RWPE2 (cell line): Measurements from ENCODE around the gene WNT9A.

Experiments
- ATAC-seq: fragments of 200-7000 bp; cut with Tn5 transposase; 3 replicates; pipeline ENCODE4 v1.9.1; 2021; ENCODE audit warnings: low read depth
- DNase-seq: peaks from one replicate; pipeline ENCODE4 v3.0.0-alpha.2; 2020; ENCODE audit warnings: low spot score
- H3K27ac ChIP-seq: fragments of 450-650 bp; 2 replicates; pipeline ENCODE4 v1.5.1; 2017; ENCODE audit warnings: mild to moderate bottlenecking; ENCODE audit not compliant: poor library complexity, severe bottlenecking
- H3K27me3 ChIP-seq: fragments of 250-450 bp; sonication (Bioruptor Pico); 2 replicates; pipeline ENCODE4 v1.5.1; 2021; ENCODE audit warnings: mild to moderate bottlenecking, moderate library complexity; ENCODE audit not compliant: insufficient read depth, poor library complexity, severe bottlenecking
- H3K36me3 ChIP-seq: fragments of 250-450 bp; sonication (Bioruptor Pico); 2 replicates; pipeline ENCODE4 v1.5.1; 2020; ENCODE audit warnings: low read depth, mild to moderate bottlenecking, moderate library complexity
- H3K4me1 ChIP-seq: fragments of 250-450 bp; sonication (Bioruptor Pico); 2 replicates; pipeline ENCODE4 v1.5.1; 2021; ENCODE audit warnings: mild to moderate bottlenecking, moderate library complexity; ENCODE audit not compliant: insufficient read depth, poor library complexity, severe bottlenecking
- H3K4me3 ChIP-seq: fragments of 250-450 bp; sonication (Bioruptor Pico); 2 replicates; pipeline ENCODE4 v1.5.1; 2021; ENCODE audit warnings: mild to moderate bottlenecking, moderate library complexity; ENCODE audit not compliant: severe bottlenecking
- H3K9me3 ChIP-seq: fragments of 250-450 bp; sonication (Bioruptor Pico); 2 replicates; pipeline ENCODE4 v1.5.1; 2021; ENCODE audit warnings: mild to moderate bottlenecking, moderate library complexity; ENCODE audit not compliant: severe bottlenecking
- TF ChIP-seq, protein P1 (sequence below): fragments of 450-650 bp; IDR thresholded peaks from one replicate; pipeline ENCODE4 v1.5.1; 2017; ENCODE audit warnings: mild to moderate bottlenecking, moderate library complexity; ENCODE audit not compliant: poor library complexity, severe bottlenecking

The WNT9A gene

GRCh38 chr1:227944090-227944930 lies 3.4 kb downstream of the WNT9A start:
- ATAC-seq (no peak), DNase-seq (peak; percentile 2)
- Histone ChIP-seq H3K9me3 (no peaks in the 10 kb centered on the region), H3K27ac (no peak overlapping the region), H3K4me3 (no peak overlapping the region), H3K36me3 (no peaks in the 10 kb centered on the region), H3K4me1 (no peaks in the 10 kb centered on the region), H3K27me3 (no peaks in the 10 kb centered on the region)
- TF ChIP-seq, protein P1, sequence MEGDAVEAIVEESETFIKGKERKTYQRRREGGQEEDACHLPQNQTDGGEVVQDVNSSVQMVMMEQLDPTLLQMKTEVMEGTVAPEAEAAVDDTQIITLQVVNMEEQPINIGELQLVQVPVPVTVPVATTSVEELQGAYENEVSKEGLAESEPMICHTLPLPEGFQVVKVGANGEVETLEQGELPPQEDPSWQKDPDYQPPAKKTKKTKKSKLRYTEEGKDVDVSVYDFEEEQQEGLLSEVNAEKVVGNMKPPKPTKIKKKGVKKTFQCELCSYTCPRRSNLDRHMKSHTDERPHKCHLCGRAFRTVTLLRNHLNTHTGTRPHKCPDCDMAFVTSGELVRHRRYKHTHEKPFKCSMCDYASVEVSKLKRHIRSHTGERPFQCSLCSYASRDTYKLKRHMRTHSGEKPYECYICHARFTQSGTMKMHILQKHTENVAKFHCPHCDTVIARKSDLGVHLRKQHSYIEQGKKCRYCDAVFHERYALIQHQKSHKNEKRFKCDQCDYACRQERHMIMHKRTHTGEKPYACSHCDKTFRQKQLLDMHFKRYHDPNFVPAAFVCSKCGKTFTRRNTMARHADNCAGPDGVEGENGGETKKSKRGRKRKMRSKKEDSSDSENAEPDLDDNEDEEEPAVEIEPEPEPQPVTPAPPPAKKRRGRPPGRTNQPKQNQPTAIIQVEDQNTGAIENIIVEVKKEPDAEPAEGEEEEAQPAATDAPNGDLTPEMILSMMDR, result no peak

DNA sequence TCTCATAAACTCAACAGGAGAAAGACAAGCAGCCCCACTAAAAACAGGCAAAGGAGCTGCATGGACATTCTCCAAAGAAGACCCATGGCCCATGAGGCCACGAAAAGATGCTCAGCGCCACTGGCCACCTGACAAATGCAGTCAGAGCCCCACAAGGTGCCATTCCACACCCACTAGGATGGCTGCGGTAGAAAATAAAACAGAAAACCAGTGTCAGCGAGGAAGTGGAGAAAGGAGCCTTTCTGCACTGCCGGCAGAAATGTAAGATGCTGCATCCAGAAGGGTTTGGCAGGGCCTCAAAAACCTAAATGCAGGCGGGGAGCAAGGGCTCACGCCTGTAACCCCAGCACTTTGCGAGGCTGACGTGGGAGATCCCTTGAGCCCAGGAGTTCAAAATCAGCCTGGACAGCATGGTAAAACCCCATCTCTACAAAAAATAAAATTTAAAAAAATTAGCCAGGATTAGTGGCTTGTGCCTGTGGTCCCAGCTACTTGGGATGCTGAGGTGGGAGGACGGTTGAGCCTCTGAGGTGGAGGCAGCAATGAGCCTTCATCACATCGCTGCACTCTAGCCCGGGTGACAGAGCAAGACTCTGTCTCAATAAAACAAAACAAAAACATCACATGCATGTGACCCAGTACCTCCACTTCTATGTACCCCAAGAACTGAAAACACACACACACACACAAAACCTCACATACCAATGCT lies 4.2 kb downstream of the WNT9A start:
- no peaks in the 10 kb centered on the region for H3K9me3 ChIP-seq
- H3K4me3 ChIP-seq, result no peak overlapping the region
- no peaks in the 10 kb centered on the region for H3K36me3 ChIP-seq
- DNase-seq, result peak; percentile 3
- H3K27me3 ChIP-seq, result no peaks in the 10 kb centered on the region
- no peaks in the 10 kb centered on the region for H3K4me1 ChIP-seq
- no peak overlapping the region for H3K27ac ChIP-seq
- TF ChIP-seq, protein P1, result no peak
- no peak for ATAC-seq

- H3K9me3 ChIP-seq, result no peaks in the 10 kb centered on the region
- no peaks in the 10 kb centered on the region for H3K36me3 ChIP-seq
- H3K27ac ChIP-seq, result no peak overlapping the region
- DNase-seq (peak; percentile 21), ATAC-seq (no peak)
- H3K4me1 ChIP-seq, result no peaks in the 10 kb centered on the region
- H3K4me3 ChIP-seq, result no peak overlapping the region
- no peaks in the 10 kb centered on the region for H3K27me3 ChIP-seq
- TF ChIP-seq, protein P1, result no peak
These were observed 4.9 kb downstream of the WNT9A start for GRCh38 chr1:227942716-227943261.

DNA sequence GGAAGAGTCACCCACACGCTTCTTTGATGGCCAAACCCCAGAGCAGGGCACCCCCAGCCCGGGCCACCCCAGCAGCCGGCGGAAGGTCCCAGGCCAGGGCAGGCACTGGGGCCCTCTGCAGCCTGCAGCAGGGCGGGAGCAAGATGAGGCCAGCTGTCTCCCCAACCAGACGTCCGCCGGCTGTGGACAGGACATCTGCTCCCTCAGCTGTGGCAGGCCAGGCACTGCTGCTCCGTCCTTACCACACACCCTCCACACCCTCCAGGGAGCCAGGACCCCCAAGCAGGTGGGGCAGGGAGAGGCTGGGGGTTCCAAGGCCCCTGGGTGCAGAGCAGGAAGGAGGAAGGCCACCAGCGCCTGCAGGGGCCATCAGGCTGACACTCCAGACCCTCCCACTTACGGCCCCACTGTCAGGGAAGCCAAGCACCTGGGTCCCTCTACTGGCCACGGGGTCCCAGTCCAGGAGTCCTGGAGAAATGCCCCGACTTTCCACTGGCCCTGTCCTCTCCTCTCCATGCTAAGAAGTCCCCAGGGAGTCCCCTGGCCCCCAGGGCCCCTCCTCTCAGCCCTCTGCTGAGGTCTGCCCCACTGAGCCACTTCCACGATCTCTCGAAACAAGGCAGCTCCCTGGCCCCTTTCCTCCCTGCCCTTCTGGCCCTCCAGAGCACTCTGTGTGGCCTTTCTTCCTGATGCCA lies 5.6 kb downstream of the WNT9A start:
- TF ChIP-seq, protein P1, result no peak
- H3K27ac ChIP-seq, result no peak overlapping the region
- no peaks in the 10 kb centered on the region for H3K36me3 ChIP-seq
- ATAC-seq (no peak), DNase-seq (peak; percentile 10)
- no peaks in the 10 kb centered on the region for H3K4me1 ChIP-seq
- no peak overlapping the region for H3K4me3 ChIP-seq
- no peaks in the 10 kb centered on the region for H3K27me3 ChIP-seq
- H3K9me3 ChIP-seq, result no peaks in the 10 kb centered on the region
